Lung (tissue), 12 donors: ENCODE measurements around the gene APRT. TPM values are rescaled to one million over a fixed set of nuclear protein-coding genes. Genes with fewer than 3 reads are reported as not detected.
A peak's percentile ranks its signal among the peaks of the same experiment; 100 is the strongest.

ENCODE experiments used
- ATAC-seq: fragments of 200-7000 bp; cut with Tn5 transposase; one replicate; pipeline ENCODE4 v1.9.1; 2020; ENCODE audit warnings: moderate number of reproducible peaks; ENCODE audit not compliant: insufficient read depth, low FRiP score
- DNase-seq, 3 donors: peaks; one replicate each; pipeline ENCODE4 v3.0.0-alpha.2; 2013 to 2017
- H3K27ac ChIP-seq, 2 donors: one replicate each; pipeline ENCODE4 v1.5.1; 2013; ENCODE audit warnings: mild to moderate bottlenecking in 2 of 2, moderate library complexity in 2 of 2, control low read depth in 1 of 2, inconsistent platforms in 1 of 2, low read depth in 1 of 2, low read length in 1 of 2
- H3K27me3 ChIP-seq, 3 donors: one replicate each; pipeline ENCODE4 v1.5.1; 2013; ENCODE audit warnings: low read length in 2 of 3; ENCODE audit not compliant: control insufficient read depth in 3 of 3, insufficient read depth in 3 of 3
- H3K36me3 ChIP-seq, 4 donors: one replicate each; pipeline ENCODE4 v1.5.1; 2013; ENCODE audit warnings: low read length in 4 of 4, mild to moderate bottlenecking in 1 of 4, moderate library complexity in 1 of 4; ENCODE audit not compliant: control insufficient read depth in 4 of 4, insufficient read depth in 4 of 4
- H3K4me1 ChIP-seq, 5 donors: one replicate each; pipeline ENCODE4 v1.5.1; 2013; ENCODE audit warnings: low read length in 5 of 5, mild to moderate bottlenecking in 2 of 5, moderate library complexity in 1 of 5; ENCODE audit not compliant: control insufficient read depth in 5 of 5, insufficient read depth in 5 of 5
- H3K4me3 ChIP-seq: one replicate; pipeline ENCODE4 v1.5.1; 2013; ENCODE audit warnings: mild to moderate bottlenecking, control low read depth, moderate library complexity
- H3K9ac ChIP-seq, 2 donors: one replicate each; pipeline ENCODE4 v1.5.1; 2013; ENCODE audit warnings: low read length in 2 of 2, control low read depth in 1 of 2; ENCODE audit not compliant: insufficient read depth in 1 of 2
- H3K9me3 ChIP-seq, 4 donors: one replicate each; pipeline ENCODE4 v1.5.1; 2013; ENCODE audit warnings: low read length in 3 of 4, mild to moderate bottlenecking in 1 of 4, moderate library complexity in 1 of 4; ENCODE audit not compliant: control insufficient read depth in 4 of 4, insufficient read depth in 3 of 4
- CTCF ChIP-seq: IDR thresholded peaks from 2 replicates; pipeline ENCODE4 v1.5.1; 2012; ENCODE audit warnings: mild to moderate bottlenecking; ENCODE audit errors: control extremely low read depth, extremely low read depth
- WGBS, 2 donors: extraction: QIAGEN DNeasy Blood & Tissue Kit; methylation state at CpG; one replicate each; pipeline ENCODE4 v1.1.7; 2013; 5-methylcytosine and 5-hydroxymethylcytosine counted together
- polyA plus RNA-seq, 2 donors: library from polyadenylated mRNA; stranded (reverse); fragments of 200-250 nt; gene quantifications; one replicate each; pipeline ENCODE4 v1.2.1, GENCODE V29; 2013
- total RNA-seq, 2 donors: library from RNA; depleted of rRNA in 1 of 2; stranded (reverse); fragments of >200 nt in 1 of 2; gene quantifications; one replicate each; pipeline ENCODE4 v1.2.1, GENCODE V29; 2014 to 2021
- donor health status: control.
- donor health status: control.
- donor health status: Bipolar disorder and iron deficiency.
- donor health status: healthy.
- donor health status: DM: yes; HTN: yes; CAD: no.

The APRT gene
- total and polyA plus RNA-seq, 4 donors, result 44.2 to 260 (median 176) TPM

- H3K27ac ChIP-seq, result peak overlapping the region in 1 of 2 donors; percentile 83
- H3K9me3 ChIP-seq, result no peaks in the 10 kb centered on the region
- H3K4me1 ChIP-seq, result peaks cover 7 to 76% (median 59%) of the 10 kb centered on the region in 5 donors
- H3K4me3 ChIP-seq, result no peak overlapping the region
- no peak overlapping the region for H3K9ac ChIP-seq
- TF ChIP-seq CTCF, result no peak
- 21 to 23% methylated on average over 39 to 41 of the region's 41 CpGs for WGBS, 2 donors
- ATAC-seq (peak; percentile 50), DNase-seq (peak; percentile 90 to 92 (median 92))
- H3K27me3 ChIP-seq, result no peaks in the 10 kb centered on the region
- peaks cover 0 to 2% (median 0%) of the 10 kb centered on the region in 4 donors for H3K36me3 ChIP-seq
Observed at GRCh38 chr16:88770461-88771293, 41.1 kb downstream of the APRT start.

- Histone ChIP-seq H3K4me1 (peaks cover 7 to 82% (median 59%) of the 10 kb centered on the region in 5 donors), H3K4me3 (no peak overlapping the region), H3K36me3 (peaks cover 0 to 2% (median 0%) of the 10 kb centered on the region in 4 donors), H3K27ac (peak overlapping the region in 1 of 2 donors; percentile 83), H3K9me3 (no peaks in the 10 kb centered on the region), H3K27me3 (no peaks in the 10 kb centered on the region), H3K9ac (no peak overlapping the region)
- WGBS, 2 donors, result 48 to 55% methylated on average over 25 to 30 of the region's 30 CpGs
- no peak for ATAC-seq
- peak; percentile 50 to 62 (median 60) for DNase-seq
- TF ChIP-seq CTCF, result no peak
Observed at GRCh38 chr16:88769617-88770460, 41.9 kb downstream of the APRT start.

GRCh38 chr16:88768071-88768783 is 43.5 kb downstream of the APRT start:
- H3K36me3 ChIP-seq, result peaks cover 0 to 4% (median 0%) of the 10 kb centered on the region in 4 donors
- no peaks in the 10 kb centered on the region for H3K27me3 ChIP-seq
- H3K9me3 ChIP-seq, result no peaks in the 10 kb centered on the region
- peak overlapping the region in 1 of 2 donors; percentile 73 for H3K27ac ChIP-seq
- H3K9ac ChIP-seq, result peak overlapping the region in 1 of 2 donors; percentile 32
- H3K4me3 ChIP-seq, result no peak overlapping the region
- peak; percentile 9 for ATAC-seq
- H3K4me1 ChIP-seq, result peaks cover 7 to 77% (median 53%) of the 10 kb centered on the region in 5 donors
- DNase-seq, result peak; percentile 89 to 93 (median 91)
- WGBS, 2 donors, result 29 to 50% methylated on average over 24 of the region's 24 CpGs
- TF ChIP-seq CTCF, result no peak
